Tibial artery (tissue), 4 donors: ENCODE data around the gene ASIC4.
A peak's percentile ranks its signal among the peaks of the same experiment; 100 is the strongest.

Source experiments
- DNase-seq, 2 donors: peaks; one replicate each; pipeline ENCODE4 v3.0.0-alpha.2; 2019
- H3K27ac ChIP-seq, 2 donors: fragments of 200-600 bp; sonication (generic) in 1 of 2; 1 replicate in 1 of 2; 2 replicates in 1 of 2; pipeline ENCODE4 v1.5.1; 2018 to 2019; ENCODE audit warnings: mild to moderate bottlenecking in 1 of 2
- H3K27me3 ChIP-seq, 2 donors: fragments of 200-600 bp; sonication (generic) in 1 of 2; one replicate each; pipeline versions ENCODE4 v1.5.1 to v1.6.0; 2016 to 2019
- H3K36me3 ChIP-seq, 3 donors: fragments of 200-600 bp; sonication (generic) in 2 of 3; one replicate each; pipeline ENCODE4 v1.5.1; 2016 to 2019; ENCODE audit warnings: mild to moderate bottlenecking in 2 of 3
- H3K4me1 ChIP-seq, 4 donors: fragments of 200-600 bp; sonication (generic) in 2 of 4; 1 replicate in 3 of 4; 2 replicates in 1 of 4; pipeline ENCODE4 v1.5.1; 2016 to 2019
- H3K4me3 ChIP-seq, 2 donors: fragments of 200-600 bp; sonication (generic) in 1 of 2; 1 replicate in 1 of 2; 2 replicates in 1 of 2; pipeline ENCODE4 v1.5.1; 2018 to 2019; ENCODE audit warnings: mild to moderate bottlenecking in 2 of 2
- H3K9me3 ChIP-seq, 3 donors: fragments of 200-600 bp; sonication (generic) in 1 of 3; one replicate each; pipeline ENCODE4 v1.5.1; 2016 to 2019
- CTCF ChIP-seq, 2 experiments: fragments of 200-600 bp in 1 of 2; fragments of 450-650 bp in 1 of 2; IDR thresholded peaks; one replicate each; pipeline ENCODE4 v1.5.1; 2017 to 2019; ENCODE audit warnings: antibody characterized with exemption in 2 of 2, mild to moderate bottlenecking in 1 of 2, moderate library complexity in 1 of 2
- intact Hi-C: fragments of 100-400 bp; cut with DNase I; formaldehyde crosslinking; loops from one replicate; pipeline ENCODE4 v1.15.0; 2023; ENCODE audit warnings: low total_unique reads

The ASIC4 gene

GRCh38 chr2:219468410-219469185, 45.7 kb upstream of the ASIC4 start:
- Histone ChIP-seq H3K36me3 (peaks cover 86 to 95% (median 92%) of the 10 kb centered on the region in 3 donors), H3K27ac (peak overlapping the region; percentile 96 to 97), H3K4me3 (no peak overlapping the region), H3K27me3 (no peaks in the 10 kb centered on the region), H3K9me3 (no peaks in the 10 kb centered on the region), H3K4me1 (peaks cover 0 to 64% (median 50%) of the 10 kb centered on the region in 4 donors)
- intact Hi-C loops: no loop called here
- no peak for TF ChIP-seq CTCF (IDR thresholded peaks at IDR 0.05)
- DNase-seq: no peak

- Histone ChIP-seq H3K36me3 (peaks cover 87 to 97% (median 92%) of the 10 kb centered on the region in 3 donors), H3K4me3 (no peak overlapping the region), H3K9me3 (no peaks in the 10 kb centered on the region), H3K27ac (peak overlapping the region; percentile 96 to 97), H3K4me1 (peaks cover 0 to 63% (median 46%) of the 10 kb centered on the region in 4 donors), H3K27me3 (no peaks in the 10 kb centered on the region)
- intact Hi-C loops: no loop called here
- no peak for TF ChIP-seq CTCF (IDR thresholded peaks at IDR 0.05)
- DNase-seq: peak in 1 of 2 donors; percentile 84
Observed at GRCh38 chr2:219469186-219469724, 45.0 kb upstream of the ASIC4 start.

- intact Hi-C loops: no loop called here
- H3K36me3 ChIP-seq: peaks cover 87 to 97% (median 91%) of the 10 kb centered on the region in 3 donors
- peak overlapping the region; percentile 96 to 97 for H3K27ac ChIP-seq
- no peak for TF ChIP-seq CTCF (IDR thresholded peaks at IDR 0.05)
- DNase-seq: no peak
- H3K9me3 ChIP-seq: no peaks in the 10 kb centered on the region
- H3K4me1 ChIP-seq: peaks cover 0 to 62% (median 34%) of the 10 kb centered on the region in 4 donors
- no peak overlapping the region for H3K4me3 ChIP-seq
- H3K27me3 ChIP-seq: no peaks in the 10 kb centered on the region
Observed at GRCh38 chr2:219470429-219470828, 43.9 kb upstream of the ASIC4 start.

- no peak for DNase-seq
- intact Hi-C loops: no loop called here
- peaks cover 82 to 90% (median 83%) of the 10 kb centered on the region in 3 donors for H3K36me3 ChIP-seq
- H3K4me3 ChIP-seq: no peak overlapping the region
- H3K27ac ChIP-seq: peak overlapping the region; percentile 96 to 97
- H3K9me3 ChIP-seq: no peaks in the 10 kb centered on the region
- peaks cover 0 to 62% (median 26%) of the 10 kb centered on the region in 4 donors for H3K4me1 ChIP-seq
- no peak for TF ChIP-seq CTCF (IDR thresholded peaks at IDR 0.05)
- no peaks in the 10 kb centered on the region for H3K27me3 ChIP-seq
Observed at GRCh38 chr2:219471476-219472371, 42.6 kb upstream of the ASIC4 start.

GRCh38 chr2:219472629-219473187, 41.6 kb upstream of the ASIC4 start:
- H3K27me3 ChIP-seq: no peaks in the 10 kb centered on the region
- H3K27ac ChIP-seq: peak overlapping the region; percentile 96 to 97
- H3K4me1 ChIP-seq: peaks cover 0 to 58% (median 19%) of the 10 kb centered on the region in 4 donors
- DNase-seq: no peak
- intact Hi-C loops: no loop called here
- no peak for TF ChIP-seq CTCF (IDR thresholded peaks at IDR 0.05)
- no peak overlapping the region for H3K4me3 ChIP-seq
- H3K36me3 ChIP-seq: peaks cover 83 to 94% (median 86%) of the 10 kb centered on the region in 3 donors
- no peaks in the 10 kb centered on the region for H3K9me3 ChIP-seq
